ENCODE data around the gene MST1.

MST1 gene

DNA sequence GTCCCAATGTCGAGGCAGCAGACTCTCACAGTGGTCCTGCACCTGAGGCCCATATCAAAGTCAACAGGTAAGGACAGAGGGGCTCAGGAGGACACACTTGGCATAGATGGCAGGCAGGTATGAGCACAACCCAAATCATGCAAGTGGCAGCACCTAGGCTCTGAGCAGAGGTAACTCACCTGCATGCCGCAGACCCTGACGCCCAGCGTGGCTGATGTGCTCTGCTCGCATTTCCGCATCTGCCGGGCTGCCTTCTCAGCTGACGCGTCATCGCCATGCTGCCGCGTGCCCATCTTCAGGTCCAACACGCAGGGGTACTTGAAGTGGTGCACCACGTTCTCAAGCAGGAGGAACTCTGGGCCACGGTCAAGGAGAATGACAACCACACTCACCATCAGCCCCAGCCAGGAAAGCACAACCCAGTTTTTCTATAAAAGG, 38.7 kb upstream of the MST1 start:
- ChIA-PET POLR2A (no interaction called here), CTCF (no interaction called here)
- peaks cover 10 to 62% (median 46%) of the 10 kb centered on the region in 4 experiments for H3K36me3 ChIP-seq (ENCODE audit: control insufficient read depth in 4 of 4, insufficient read depth in 4 of 4, low read length in 3 of 4)
- DNase-seq: no peak
- H3K27me3 ChIP-seq (replicated peaks in 2 of 5; ENCODE audit: control insufficient read depth in 4 of 5, insufficient read depth in 5 of 5, low read length in 4 of 5): no peaks in the 10 kb centered on the region
- H3K4me3 ChIP-seq (ENCODE audit: control insufficient read depth in 1 of 7, extremely low read depth in 1 of 7, insufficient read depth in 4 of 7, low read depth in 2 of 7, low read length in 6 of 7): no peak overlapping the region
- H3K9me3 ChIP-seq (ENCODE audit: control extremely low read depth in 1 of 5, control insufficient read depth in 4 of 5, insufficient read depth in 2 of 5, low read depth in 1 of 5, low read length in 4 of 5): no peaks in the 10 kb centered on the region
- H3K27ac ChIP-seq (ENCODE audit: insufficient read depth in 1 of 2, low read depth in 1 of 2, low read length in 2 of 2, poor library complexity in 1 of 2, severe bottlenecking in 2 of 2): no peak overlapping the region
- WGBS (ENCODE audit: insufficient coverage): 96% methylated on average over 10 of the region's 15 CpGs
- peaks cover 0 to 19% (median 15%) of the 10 kb centered on the region in 4 experiments for H3K4me1 ChIP-seq (ENCODE audit: control extremely low read depth in 1 of 4, control insufficient read depth in 4 of 4, insufficient read depth in 4 of 4, low read length in 3 of 4)

DNA sequence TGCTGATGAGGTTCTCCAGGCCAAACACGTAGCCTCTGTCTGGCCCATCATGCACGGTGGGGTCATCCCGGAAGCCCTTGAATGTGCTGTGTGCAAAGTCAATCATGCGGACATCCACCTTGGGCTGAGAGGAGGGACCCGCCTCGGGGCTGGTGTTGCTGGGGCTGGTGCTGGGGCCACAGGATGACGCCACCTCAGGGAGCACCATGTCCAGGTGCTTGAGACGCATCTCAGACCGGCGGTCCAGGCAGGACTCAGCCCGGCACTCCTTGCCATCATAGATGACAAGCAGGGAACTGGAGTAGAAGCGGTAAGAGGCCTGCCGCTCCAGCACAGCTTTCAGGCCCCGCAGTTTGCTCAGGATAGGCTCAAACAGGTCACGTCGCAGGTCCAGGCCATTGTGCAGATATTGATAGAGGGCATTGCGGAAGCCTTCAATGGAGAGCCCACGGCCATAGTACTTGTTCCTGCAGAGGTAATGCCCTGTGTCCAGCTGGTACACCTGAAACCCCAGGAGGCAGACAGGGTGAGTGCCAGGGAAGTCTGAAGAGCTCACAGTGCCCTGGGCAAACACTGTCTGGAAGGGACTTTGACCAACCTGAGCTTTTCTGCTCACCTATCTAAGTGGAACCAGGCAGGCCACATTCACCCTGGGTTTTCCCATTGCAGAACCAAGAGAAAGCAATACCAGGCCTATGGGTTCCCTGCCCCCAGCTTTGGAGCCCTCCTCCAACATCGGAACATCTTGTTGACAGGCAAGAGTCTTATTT, 38.1 kb upstream of the MST1 start:
- POLR2A ChIA-PET: no interaction called here
- Histone ChIP-seq H3K27me3 (replicated peaks in 2 of 5; ENCODE audit: control insufficient read depth in 4 of 5, insufficient read depth in 5 of 5, low read length in 4 of 5) (no peaks in the 10 kb centered on the region), H3K27ac (ENCODE audit: insufficient read depth in 1 of 2, low read depth in 1 of 2, low read length in 2 of 2, poor library complexity in 1 of 2, severe bottlenecking in 2 of 2) (no peak overlapping the region), H3K4me1 (ENCODE audit: control extremely low read depth in 1 of 4, control insufficient read depth in 4 of 4, insufficient read depth in 4 of 4, low read length in 3 of 4) (peaks cover 0 to 25% (median 20%) of the 10 kb centered on the region in 4 experiments), H3K4me3 (ENCODE audit: control insufficient read depth in 1 of 7, extremely low read depth in 1 of 7, insufficient read depth in 4 of 7, low read depth in 2 of 7, low read length in 6 of 7) (no peak overlapping the region), H3K9me3 (ENCODE audit: control extremely low read depth in 1 of 5, control insufficient read depth in 4 of 5, insufficient read depth in 2 of 5, low read depth in 1 of 5, low read length in 4 of 5) (no peaks in the 10 kb centered on the region), H3K36me3 (ENCODE audit: control insufficient read depth in 4 of 4, insufficient read depth in 4 of 4, low read length in 3 of 4) (peaks cover 5 to 59% (median 43%) of the 10 kb centered on the region in 4 experiments)
- 96% methylated on average over 17 of the region's 19 CpGs for WGBS (ENCODE audit: insufficient coverage)
- CTCF ChIA-PET: no interaction called here
- DNase-seq: no peak

GRCh38 chr3:49725906-49726681, 36.8 kb upstream of the MST1 start:
- POLR2A ChIA-PET: no interaction called here

DNA sequence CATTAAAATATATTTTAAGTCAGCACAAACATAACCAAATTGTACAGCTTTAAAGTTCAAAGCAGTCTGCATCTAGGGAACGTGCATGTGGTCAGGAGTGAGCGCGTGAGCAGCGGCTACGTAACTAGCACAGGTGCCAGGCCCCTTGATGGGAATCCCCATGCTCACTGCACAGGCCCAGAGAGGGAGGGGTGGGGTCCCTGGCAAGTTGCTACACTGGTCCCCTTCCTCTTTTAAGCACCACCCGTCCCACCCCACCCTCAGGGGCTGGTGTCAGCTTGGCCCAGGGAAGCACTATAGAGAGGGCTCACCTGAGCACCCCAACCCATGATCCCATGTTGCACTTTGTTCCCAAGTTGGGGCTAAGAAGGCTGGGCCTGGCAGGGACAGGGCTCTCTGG, 35.3 kb upstream of the MST1 start:
- 64% methylated on average over 6 of the region's 6 CpGs for WGBS (ENCODE audit: insufficient coverage)

More at GRCh38 chr3:49725906-49726681, 36.8 kb upstream of the MST1 start:
- H3K27me3 ChIP-seq (replicated peaks in 2 of 5; ENCODE audit: control insufficient read depth in 4 of 5, insufficient read depth in 5 of 5, low read length in 4 of 5): no peaks in the 10 kb centered on the region
- no peak for DNase-seq
- H3K4me3 ChIP-seq (ENCODE audit: control insufficient read depth in 1 of 7, extremely low read depth in 1 of 7, insufficient read depth in 4 of 7, low read depth in 2 of 7, low read length in 6 of 7): no peak overlapping the region
- CTCF ChIA-PET: interaction anchor here (1.5 kb wide), 1 partner anchor 24 kb away, joined by 4 read pairs; no protein-coding TSS in a partner anchor
- no peak overlapping the region for H3K27ac ChIP-seq (ENCODE audit: insufficient read depth in 1 of 2, low read depth in 1 of 2, low read length in 2 of 2, poor library complexity in 1 of 2, severe bottlenecking in 2 of 2)
- WGBS (ENCODE audit: insufficient coverage): 97% methylated on average over 9 of the region's 11 CpGs
- no peaks in the 10 kb centered on the region for H3K9me3 ChIP-seq (ENCODE audit: control extremely low read depth in 1 of 5, control insufficient read depth in 4 of 5, insufficient read depth in 2 of 5, low read depth in 1 of 5, low read length in 4 of 5)
- H3K4me1 ChIP-seq (ENCODE audit: control extremely low read depth in 1 of 4, control insufficient read depth in 4 of 4, insufficient read depth in 4 of 4, low read length in 3 of 4): peaks cover 0 to 28% (median 21%) of the 10 kb centered on the region in 4 experiments
- H3K36me3 ChIP-seq (ENCODE audit: control insufficient read depth in 4 of 4, insufficient read depth in 4 of 4, low read length in 3 of 4): peaks cover 4 to 59% (median 42%) of the 10 kb centered on the region in 4 experiments

GRCh38 chr3:49723628-49724551, 34.6 kb upstream of the MST1 start, which contains the start of gene GMPPB:
Gene GMPPB, minus strand, starts transcription at chr3:49723951. Its CDS starts 225 bp downstream, at chr3:49723726.
- CTCF ChIA-PET: no interaction called here
- H3K36me3 ChIP-seq (ENCODE audit: control insufficient read depth in 4 of 4, insufficient read depth in 4 of 4, low read length in 3 of 4): peaks cover 3 to 58% (median 43%) of the 10 kb centered on the region in 4 experiments
- H3K9me3 ChIP-seq (ENCODE audit: control extremely low read depth in 1 of 5, control insufficient read depth in 4 of 5, insufficient read depth in 2 of 5, low read depth in 1 of 5, low read length in 4 of 5): no peaks in the 10 kb centered on the region
- WGBS (ENCODE audit: insufficient coverage): 0% methylated on average over 71 of the region's 102 CpGs
- no peaks in the 10 kb centered on the region for H3K27me3 ChIP-seq (replicated peaks in 2 of 5; ENCODE audit: control insufficient read depth in 4 of 5, insufficient read depth in 5 of 5, low read length in 4 of 5)
- peak; percentile 92 to 96 (median 95) for DNase-seq
- peak within 1 kb of the TSS; percentile 85 to 96 (median 93) for H3K4me3 ChIP-seq (ENCODE audit: control insufficient read depth in 1 of 7, extremely low read depth in 1 of 7, insufficient read depth in 4 of 7, low read depth in 2 of 7, low read length in 6 of 7)
- H3K4me1 ChIP-seq (ENCODE audit: control extremely low read depth in 1 of 4, control insufficient read depth in 4 of 4, insufficient read depth in 4 of 4, low read length in 3 of 4): peaks cover 0 to 38% (median 27%) of the 10 kb centered on the region in 4 experiments
- POLR2A ChIA-PET: no interaction called here
- H3K27ac ChIP-seq (ENCODE audit: insufficient read depth in 1 of 2, low read depth in 1 of 2, low read length in 2 of 2, poor library complexity in 1 of 2, severe bottlenecking in 2 of 2): peak within 1 kb of the TSS; percentile 85 to 93

More for the DNA sequence above, 35.3 kb upstream of the MST1 start:
- H3K27ac ChIP-seq (ENCODE audit: insufficient read depth in 1 of 2, low read depth in 1 of 2, low read length in 2 of 2, poor library complexity in 1 of 2, severe bottlenecking in 2 of 2): peak overlapping the region; percentile 66 to 93
- DNase-seq: peak in 2 of 3 donors; percentile 56 to 59
- ChIA-PET POLR2A (no interaction called here), CTCF (no interaction called here)
- H3K27me3 ChIP-seq (replicated peaks in 2 of 5; ENCODE audit: control insufficient read depth in 4 of 5, insufficient read depth in 5 of 5, low read length in 4 of 5): no peaks in the 10 kb centered on the region
- no peaks in the 10 kb centered on the region for H3K9me3 ChIP-seq (ENCODE audit: control extremely low read depth in 1 of 5, control insufficient read depth in 4 of 5, insufficient read depth in 2 of 5, low read depth in 1 of 5, low read length in 4 of 5)
- H3K36me3 ChIP-seq (ENCODE audit: control insufficient read depth in 4 of 4, insufficient read depth in 4 of 4, low read length in 3 of 4): peaks cover 3 to 58% (median 44%) of the 10 kb centered on the region in 4 experiments
- H3K4me3 ChIP-seq (ENCODE audit: control insufficient read depth in 1 of 7, extremely low read depth in 1 of 7, insufficient read depth in 4 of 7, low read depth in 2 of 7, low read length in 6 of 7): peak overlapping the region; percentile 85 to 96 (median 93)
- H3K4me1 ChIP-seq (ENCODE audit: control extremely low read depth in 1 of 4, control insufficient read depth in 4 of 4, insufficient read depth in 4 of 4, low read length in 3 of 4): peaks cover 0 to 32% (median 22%) of the 10 kb centered on the region in 4 experiments

GRCh38 chr3:49723296-49723627, 34.0 kb upstream of the MST1 start:
- no peaks in the 10 kb centered on the region for H3K9me3 ChIP-seq (ENCODE audit: control extremely low read depth in 1 of 5, control insufficient read depth in 4 of 5, insufficient read depth in 2 of 5, low read depth in 1 of 5, low read length in 4 of 5)
- peak overlapping the region; percentile 85 to 93 for H3K27ac ChIP-seq (ENCODE audit: insufficient read depth in 1 of 2, low read depth in 1 of 2, low read length in 2 of 2, poor library complexity in 1 of 2, severe bottlenecking in 2 of 2)
- no peaks in the 10 kb centered on the region for H3K27me3 ChIP-seq (replicated peaks in 2 of 5; ENCODE audit: control insufficient read depth in 4 of 5, insufficient read depth in 5 of 5, low read length in 4 of 5)
- peaks cover 3 to 62% (median 39%) of the 10 kb centered on the region in 4 experiments for H3K36me3 ChIP-seq (ENCODE audit: control insufficient read depth in 4 of 4, insufficient read depth in 4 of 4, low read length in 3 of 4)
- peak; percentile 29 to 63 (median 51) for DNase-seq
- peaks cover 0 to 45% (median 33%) of the 10 kb centered on the region in 4 experiments for H3K4me1 ChIP-seq (ENCODE audit: control extremely low read depth in 1 of 4, control insufficient read depth in 4 of 4, insufficient read depth in 4 of 4, low read length in 3 of 4)
- peak overlapping the region; percentile 85 to 96 (median 93) for H3K4me3 ChIP-seq (ENCODE audit: control insufficient read depth in 1 of 7, extremely low read depth in 1 of 7, insufficient read depth in 4 of 7, low read depth in 2 of 7, low read length in 6 of 7)
- POLR2A ChIA-PET: no interaction called here
- CTCF ChIA-PET: interaction anchor here (0.7 kb wide), 1 partner anchor 22 kb away, joined by 3 read pairs; no protein-coding TSS in a partner anchor
- 0% methylated on average over 16 of the region's 20 CpGs for WGBS (ENCODE audit: insufficient coverage)
